ENCODE results near the gene UNC13D. TPM values are rescaled to one million over a fixed set of nuclear protein-coding genes. Genes with fewer than 3 reads are reported as not detected.
A peak's percentile ranks its signal among the peaks of the same experiment; 100 is the strongest.

UNC13D gene
- total and polyA plus RNA-seq, 9 of the 15 experiments (the other 6 are each of a cell fraction or from before 2014, with no cell fraction given): 0.86 to 244 (median 69.2) TPM

GRCh38 chr17:75785016-75785890, 59.0 kb downstream of the UNC13D start (continued):
- TF ChIP-seq WHSC1 (IDR thresholded peaks at IDR 0.05; ENCODE audit: low read length) (no peak), ERF (CRISPR knock-in tag; IDR thresholded peaks at IDR 0.05) (peak; percentile 98), ZBTB17 (CRISPR knock-in tag; IDR thresholded peaks at IDR 0.05) (peak; percentile 84), KDM4B (IDR thresholded peaks at IDR 0.05; ENCODE audit: borderline replicate concordance in 2 of 2, low read depth in 1 of 2) (peak in 1 of 2 experiments; percentile 80; a peak in 2 of 4 replicates), NONO (IDR thresholded peaks at IDR 0.05; ENCODE audit: low read depth in 2 of 2, low read length in 1 of 2) (peak in 1 of 2 experiments; percentile 92; a peak in 2 of 4 replicates), HCFC1 (IDR thresholded peaks at IDR 0.05; ENCODE audit: low read depth, low read length) (no peak), TEAD2 (tag; IDR thresholded peaks at IDR 0.05) (no peak; the same call in 1 of the 2 replicates), ADNP (tag; IDR thresholded peaks at IDR 0.05) (no peak), CTCFL (IDR thresholded peaks at IDR 0.05; ENCODE audit: borderline replicate concordance, insufficient read depth, low read depth, low read length, poor library complexity, severe bottlenecking) (peak; percentile 13), IFI16 (CRISPR knock-in tag; IDR thresholded peaks at IDR 0.05) (no peak), RFX5 (IDR thresholded peaks at IDR 0.05; ENCODE audit: low read depth, low read length) (no peak), MAFK (IDR thresholded peaks at IDR 0.05; ENCODE audit: low read length) (peak; percentile 29; the same call in 1 of the 2 replicates), ZNF146 (CRISPR knock-in tag; IDR thresholded peaks at IDR 0.05; ENCODE audit: unreplicated experiment) (no peak), RBM34 (IDR thresholded peaks at IDR 0.05; ENCODE audit: borderline replicate concordance, insufficient read depth, low read length) (no peak), ZNF23 (CRISPR knock-in tag; IDR thresholded peaks at IDR 0.05) (no peak; the same call in 1 of the 2 replicates), PHF8 (IDR thresholded peaks at IDR 0.05; ENCODE audit: borderline replicate concordance, low read length) (peak; percentile 74; the same call in 1 of the 2 replicates), ZNF785 (CRISPR knock-in tag; IDR thresholded peaks at IDR 0.05) (no peak), CHD4 (IDR thresholded peaks at IDR 0.05; ENCODE audit: insufficient read depth, insufficient replicate concordance, low read depth, low read length, poor library complexity, severe bottlenecking) (no peak), GTF2F1 (IDR thresholded peaks at IDR 0.05; ENCODE audit: low read depth, low read length) (peak; percentile 66; the same call in 1 of the 2 replicates)
- TF ChIP-seq, protein P1, sequence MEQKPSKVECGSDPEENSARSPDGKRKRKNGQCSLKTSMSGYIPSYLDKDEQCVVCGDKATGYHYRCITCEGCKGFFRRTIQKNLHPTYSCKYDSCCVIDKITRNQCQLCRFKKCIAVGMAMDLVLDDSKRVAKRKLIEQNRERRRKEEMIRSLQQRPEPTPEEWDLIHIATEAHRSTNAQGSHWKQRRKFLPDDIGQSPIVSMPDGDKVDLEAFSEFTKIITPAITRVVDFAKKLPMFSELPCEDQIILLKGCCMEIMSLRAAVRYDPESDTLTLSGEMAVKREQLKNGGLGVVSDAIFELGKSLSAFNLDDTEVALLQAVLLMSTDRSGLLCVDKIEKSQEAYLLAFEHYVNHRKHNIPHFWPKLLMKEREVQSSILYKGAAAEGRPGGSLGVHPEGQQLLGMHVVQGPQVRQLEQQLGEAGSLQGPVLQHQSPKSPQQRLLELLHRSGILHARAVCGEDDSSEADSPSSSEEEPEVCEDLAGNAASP (IDR thresholded peaks at IDR 0.05): no peak
- TF ChIP-seq, protein P2, sequence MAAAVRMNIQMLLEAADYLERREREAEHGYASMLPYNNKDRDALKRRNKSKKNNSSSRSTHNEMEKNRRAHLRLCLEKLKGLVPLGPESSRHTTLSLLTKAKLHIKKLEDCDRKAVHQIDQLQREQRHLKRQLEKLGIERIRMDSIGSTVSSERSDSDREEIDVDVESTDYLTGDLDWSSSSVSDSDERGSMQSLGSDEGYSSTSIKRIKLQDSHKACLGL (CRISPR knock-in tag; IDR thresholded peaks at IDR 0.05; ENCODE audit: borderline replicate concordance, poor library complexity, severe bottlenecking): no peak
- TF ChIP-seq, protein P3, sequence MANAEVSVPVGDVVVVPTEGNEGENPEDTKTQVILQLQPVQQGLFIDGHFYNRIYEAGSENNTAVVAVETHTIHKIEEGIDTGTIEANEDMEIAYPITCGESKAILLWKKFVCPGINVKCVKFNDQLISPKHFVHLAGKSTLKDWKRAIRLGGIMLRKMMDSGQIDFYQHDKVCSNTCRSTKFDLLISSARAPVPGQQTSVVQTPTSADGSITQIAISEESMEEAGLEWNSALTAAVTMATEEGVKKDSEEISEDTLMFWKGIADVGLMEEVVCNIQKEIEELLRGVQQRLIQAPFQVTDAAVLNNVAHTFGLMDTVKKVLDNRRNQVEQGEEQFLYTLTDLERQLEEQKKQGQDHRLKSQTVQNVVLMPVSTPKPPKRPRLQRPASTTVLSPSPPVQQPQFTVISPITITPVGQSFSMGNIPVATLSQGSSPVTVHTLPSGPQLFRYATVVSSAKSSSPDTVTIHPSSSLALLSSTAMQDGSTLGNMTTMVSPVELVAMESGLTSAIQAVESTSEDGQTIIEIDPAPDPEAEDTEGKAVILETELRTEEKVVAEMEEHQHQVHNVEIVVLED (CRISPR knock-in tag; IDR thresholded peaks at IDR 0.05): no peak
